Stimulated activated CD8-positive, alpha-beta memory T cell treated with anti-CD3 and anti-CD28 coated beads, Interleukin-4, amount 100 ng/mL, for 1 hour (primary cell): ENCODE data around the gene SLC25A38.
"Not testable (repeated sequence)": the region's sequence is repeated elsewhere in the genome, so short reads cannot be mapped to it uniquely, and the experiment has no call there.

Experiments
- DNase-seq, 2 donors: peaks; one replicate each; pipeline ENCODE4 v3.0.0-alpha.2; 2020; ENCODE audit warnings: low read depth in 2 of 2, low spot score in 1 of 2

SLC25A38 gene

DNA sequence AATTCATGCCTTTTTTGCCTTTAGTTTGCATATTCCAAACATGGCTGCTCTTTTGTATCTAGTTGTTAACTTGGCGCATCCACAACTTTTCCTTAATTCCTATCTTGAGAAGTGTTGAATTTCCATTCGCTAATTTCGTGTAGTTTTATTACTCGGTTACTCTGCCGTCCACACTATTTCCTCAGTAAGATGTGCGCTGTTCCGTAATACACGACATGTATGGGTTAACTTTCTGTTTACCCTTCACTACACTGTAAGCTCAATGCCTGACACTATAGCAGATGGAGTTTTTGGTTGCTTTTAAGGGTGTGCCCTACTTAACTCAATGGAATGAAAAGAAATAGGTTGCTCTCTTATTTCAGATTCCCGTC, 24.1 kb downstream of the SLC25A38 start:
- DNase-seq, result no peak

DNA sequence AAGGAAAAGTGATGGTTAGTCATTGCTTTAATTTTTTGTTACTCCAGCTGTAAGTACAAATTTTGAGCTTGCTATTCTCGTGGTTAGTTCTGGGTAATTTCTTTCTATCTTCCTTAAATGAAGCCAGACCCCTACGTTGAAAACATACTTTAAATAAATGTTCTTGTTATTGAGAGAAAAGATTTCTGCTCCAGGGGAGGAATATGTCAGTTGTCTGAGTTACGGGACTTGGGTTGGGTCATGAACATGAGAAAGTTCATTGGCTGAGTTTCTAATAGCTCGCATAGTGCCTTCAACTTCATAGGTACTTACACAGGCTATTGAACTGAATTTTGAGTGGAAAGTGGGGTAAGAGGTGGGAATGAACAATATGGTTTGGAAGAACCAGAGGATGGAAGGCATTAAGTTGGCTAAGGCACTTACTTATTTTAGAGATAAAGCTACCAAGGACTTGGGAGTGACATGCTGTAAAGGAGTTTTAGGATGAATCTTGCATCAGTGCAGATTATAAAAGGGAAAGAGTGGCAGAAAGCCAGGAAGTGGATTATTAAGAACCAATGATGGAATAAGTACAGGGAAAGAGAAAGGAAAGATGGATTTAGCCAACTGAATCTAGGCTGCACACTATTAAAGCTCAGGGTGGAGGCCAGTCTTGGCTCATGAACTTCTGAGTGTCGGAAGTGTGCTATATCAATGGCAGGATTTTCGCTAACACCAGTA, 24.8 kb downstream of the SLC25A38 start:
- no peak for DNase-seq

DNA sequence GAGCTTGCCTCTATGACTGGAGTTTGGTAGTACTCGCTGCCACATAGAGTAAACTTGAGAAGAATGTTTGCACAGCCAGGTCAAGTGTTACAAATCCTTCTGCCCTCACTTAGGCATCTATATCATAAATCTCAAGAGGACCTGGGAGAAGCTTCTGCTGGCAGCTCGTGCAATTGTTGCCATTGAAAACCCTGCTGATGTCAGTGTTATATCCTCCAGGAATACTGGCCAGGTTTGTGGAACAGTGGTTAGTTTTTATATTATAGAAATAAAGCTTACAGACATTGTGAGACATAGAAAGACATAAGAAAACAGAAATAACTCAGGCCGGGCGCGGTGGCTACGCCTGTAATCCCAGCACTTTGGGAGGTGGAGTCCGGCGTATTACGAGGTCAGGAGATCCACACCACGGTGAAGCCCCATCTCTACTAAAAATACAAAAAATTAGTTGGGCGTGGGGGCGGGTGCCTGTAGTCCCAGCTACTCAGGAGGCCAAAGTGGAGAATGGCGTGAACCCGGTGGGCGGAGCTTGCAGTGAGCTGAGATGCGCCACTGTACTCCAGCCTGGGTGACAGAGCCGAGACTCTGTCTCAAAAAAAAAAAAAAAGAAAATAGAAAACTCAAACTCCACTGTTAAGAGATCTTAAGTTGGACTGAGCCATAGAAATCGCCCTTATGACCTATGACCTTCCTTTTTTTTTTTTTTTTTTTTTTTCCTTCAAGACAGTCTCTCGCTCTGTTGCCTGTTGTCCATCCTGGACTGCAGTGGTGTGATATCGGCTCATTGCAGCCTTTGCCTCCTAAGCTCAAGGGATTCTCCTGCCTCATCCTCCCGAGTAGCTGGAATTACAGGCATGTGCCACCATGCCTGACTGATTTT, 25.6 kb downstream of the SLC25A38 start:
- DNase-seq, result no peak

- no peak for DNase-seq
These were observed 26.5 kb downstream of the SLC25A38 start for GRCh38 chr3:39409514-39410136.

DNA sequence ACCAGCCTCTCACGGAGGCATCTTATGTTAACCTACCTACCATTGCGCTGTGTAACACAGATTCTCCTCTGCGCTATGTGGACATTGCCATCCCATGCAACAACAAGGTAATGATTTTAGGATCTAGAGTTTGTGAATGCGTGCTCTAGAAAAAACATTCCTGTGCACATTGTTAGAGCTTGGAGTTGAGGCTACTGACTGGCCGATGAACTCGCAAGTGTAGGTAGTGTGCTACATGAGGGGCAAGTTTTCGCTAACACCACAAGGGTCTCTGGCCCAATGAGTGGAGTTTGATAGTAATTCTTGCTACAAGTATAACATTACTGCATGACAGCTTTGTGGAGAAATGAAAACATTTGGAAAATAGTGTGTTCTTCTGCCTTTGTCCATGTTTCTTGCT, 27.7 kb downstream of the SLC25A38 start:
- DNase-seq, result no peak

GRCh38 chr3:39412668-39413260, 29.6 kb downstream of the SLC25A38 start:
- no peak for DNase-seq

DNA sequence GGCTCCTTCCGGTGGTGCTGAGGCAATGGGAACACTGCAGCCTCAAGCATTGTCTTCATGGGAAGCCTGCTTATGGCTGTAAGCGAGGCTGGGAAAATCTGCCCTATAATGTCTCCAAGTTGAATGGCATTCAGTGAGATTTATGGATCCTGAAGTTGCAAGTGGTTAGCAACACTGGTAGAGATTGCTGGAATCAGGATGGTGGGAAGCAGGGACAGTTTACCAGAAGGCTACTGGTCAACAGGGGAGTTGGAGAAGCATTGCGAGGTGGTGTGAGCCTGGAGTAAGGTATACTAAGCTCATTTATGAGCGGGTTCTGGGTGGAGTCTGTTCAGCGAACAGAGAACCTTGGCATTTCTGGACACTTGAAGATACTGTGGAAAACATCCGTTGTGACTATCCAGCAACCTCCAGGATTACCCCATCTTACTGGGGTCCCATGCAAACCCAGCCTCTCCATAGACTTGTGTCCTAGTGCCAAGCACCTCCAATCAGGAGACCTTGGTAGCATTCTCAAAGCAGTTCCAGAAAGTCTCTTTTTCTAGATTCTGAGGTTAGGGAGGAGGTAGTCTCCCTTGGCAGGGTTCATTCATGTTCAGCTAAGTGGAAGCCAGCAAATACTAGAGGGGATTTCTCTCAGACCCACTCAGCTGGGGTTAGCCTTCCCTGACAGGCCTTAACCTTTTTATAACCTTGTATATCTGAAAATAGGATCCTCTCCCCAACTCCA, 30.7 kb downstream of the SLC25A38 start:
- no peak for DNase-seq

DNA sequence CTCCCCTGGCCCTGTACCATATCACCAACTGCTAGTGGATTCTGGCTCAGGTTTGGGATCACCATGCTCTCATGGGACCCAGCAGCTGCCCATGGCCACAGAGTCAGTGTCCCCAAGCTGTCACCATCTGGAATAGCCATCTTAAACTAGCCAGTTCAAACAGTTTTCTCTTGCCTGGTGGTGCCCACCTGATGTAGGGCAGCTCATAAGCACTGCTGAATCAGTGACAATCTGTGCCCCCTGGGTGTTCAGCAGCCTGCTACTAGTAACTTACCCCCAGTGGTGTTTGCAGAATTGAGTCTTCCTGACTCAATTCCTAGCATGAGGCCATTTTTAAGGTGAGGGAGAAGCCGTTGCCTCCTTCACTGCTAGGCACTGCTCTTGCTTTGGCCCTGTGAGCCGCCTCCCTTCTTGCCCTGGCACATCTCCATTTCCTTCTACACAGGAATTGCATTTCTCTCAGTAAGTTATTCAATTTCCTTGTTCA, 31.3 kb downstream of the SLC25A38 start:
- no peak for DNase-seq

DNA sequence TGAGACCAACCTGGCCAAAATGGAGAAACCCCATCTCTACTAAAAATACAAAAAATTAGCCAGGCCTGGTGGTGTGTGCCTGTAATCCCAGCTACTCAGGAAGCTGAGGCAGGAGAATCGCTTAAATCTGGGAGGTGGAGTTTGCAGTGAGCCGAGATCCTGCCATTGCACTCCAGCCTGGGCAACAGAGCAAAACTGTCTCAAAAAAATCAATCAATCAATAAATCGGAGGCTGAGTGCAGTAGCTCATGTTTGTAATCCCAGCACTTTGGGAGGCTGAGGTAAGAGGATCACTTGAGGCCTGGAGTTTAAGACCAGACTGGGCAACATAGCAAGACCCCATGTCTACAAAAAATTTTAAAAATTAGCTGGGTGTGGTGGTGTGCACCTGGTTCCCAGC, 32.1 kb downstream of the SLC25A38 start:
- not testable (repeated sequence) for DNase-seq

- no peak for DNase-seq
These were observed 32.8 kb downstream of the SLC25A38 start for GRCh38 chr3:39415983-39416382.

- not testable (repeated sequence) for DNase-seq
These were observed 33.8 kb downstream of the SLC25A38 start for GRCh38 chr3:39416998-39417397.

DNA sequence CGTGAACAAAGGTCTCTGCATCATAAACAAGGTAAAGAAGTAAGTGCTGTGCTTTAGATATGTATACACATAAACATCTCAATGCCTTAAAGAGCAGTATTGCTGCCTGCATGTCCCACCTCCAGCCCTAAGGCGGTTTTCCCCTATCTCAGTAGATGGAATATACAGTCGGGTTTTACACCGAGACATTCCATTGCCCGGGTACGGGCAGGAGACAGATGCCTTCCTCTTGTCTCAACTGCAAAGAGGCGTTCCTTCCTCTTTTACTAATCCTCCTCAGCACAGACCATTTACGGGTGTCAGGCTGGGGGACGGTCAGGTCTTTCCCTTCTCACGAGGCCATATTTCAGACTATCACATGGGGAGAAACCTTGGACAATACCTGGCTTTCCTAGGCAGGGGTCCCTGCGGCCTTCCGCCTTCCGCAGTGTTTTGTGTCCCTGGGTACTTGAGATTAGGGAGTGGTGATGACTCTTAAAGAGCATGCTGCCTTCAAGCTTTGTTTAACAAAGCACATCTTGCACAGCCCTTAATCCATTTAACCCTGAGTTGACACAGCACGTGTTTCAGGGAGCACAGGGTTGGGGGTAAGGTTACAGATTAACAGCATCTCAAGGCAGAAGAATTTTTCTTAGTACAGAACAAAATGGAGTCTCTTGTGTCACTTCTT, 35.5 kb downstream of the SLC25A38 start:
- DNase-seq, result not testable (repeated sequence)

DNA sequence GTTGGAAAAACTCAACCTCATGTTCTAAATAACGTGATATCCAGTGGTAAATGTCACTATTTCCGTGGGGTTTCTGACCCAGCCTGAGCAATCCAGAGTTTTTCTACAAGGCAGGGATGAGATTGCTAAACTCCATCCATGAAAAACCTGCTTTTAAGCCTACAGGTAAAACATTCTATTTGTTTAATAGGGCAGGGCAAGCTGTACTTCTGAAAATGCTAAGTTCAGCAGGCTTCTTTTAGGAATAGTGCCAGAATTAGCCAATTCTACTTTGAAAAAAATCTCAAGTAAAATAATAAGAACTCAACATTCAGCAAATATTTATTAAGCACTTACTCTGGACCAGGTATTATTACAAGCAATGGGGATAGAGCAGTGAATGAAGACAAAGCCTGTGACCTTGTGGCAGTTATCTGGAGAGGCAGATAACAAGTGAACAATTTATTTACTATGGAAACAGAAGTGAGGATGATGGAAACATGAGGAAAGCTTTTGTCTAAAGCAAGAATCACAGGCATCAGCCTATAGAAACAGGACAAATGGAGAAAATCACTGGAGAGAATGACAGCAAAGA, 36.7 kb downstream of the SLC25A38 start:
- DNase-seq, result no peak

DNA sequence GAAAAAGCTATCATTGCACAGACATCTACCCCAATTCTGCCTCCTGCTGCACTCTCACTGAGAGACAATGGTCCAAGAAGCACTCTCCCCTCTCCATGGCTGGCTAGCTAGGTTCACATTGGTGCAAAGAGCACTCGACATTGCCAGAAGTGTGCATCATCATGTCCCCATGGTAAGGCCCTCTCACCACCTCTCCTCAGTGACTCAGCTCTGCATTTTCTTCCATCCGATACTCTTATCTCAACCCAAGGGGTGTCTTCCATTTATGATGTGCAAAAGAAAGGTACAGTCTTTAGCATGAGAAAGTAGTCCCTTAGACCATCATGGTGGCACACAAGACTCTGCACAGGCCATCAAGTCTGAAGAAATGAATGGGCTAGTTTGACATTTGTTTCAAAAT, 37.4 kb downstream of the SLC25A38 start:
- DNase-seq, result no peak

- no peak for DNase-seq
These were observed 40.3 kb downstream of the SLC25A38 start for GRCh38 chr3:39423436-39423970.

- DNase-seq, result no peak
These were observed 43.1 kb downstream of the SLC25A38 start for GRCh38 chr3:39426312-39426711.

DNA sequence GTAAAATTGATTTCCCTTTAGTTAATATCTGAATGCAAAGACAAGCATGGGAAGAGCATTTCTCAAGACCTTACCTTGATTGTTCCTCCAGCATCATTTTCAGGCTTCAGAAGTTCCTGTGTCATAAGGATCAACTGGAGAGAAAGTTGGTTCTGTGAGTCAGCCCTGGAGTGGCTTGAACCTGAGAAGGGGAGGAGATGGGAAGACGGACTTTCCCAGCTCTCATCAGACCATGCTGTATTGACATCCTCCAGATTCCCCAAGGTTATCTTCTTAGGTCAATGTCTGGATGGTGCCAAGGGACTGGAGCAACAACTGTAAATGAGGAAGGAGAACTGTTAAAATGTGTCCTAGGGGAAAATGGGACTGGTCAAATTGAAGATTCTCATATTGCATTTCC, 44.3 kb downstream of the SLC25A38 start:
- DNase-seq, result no peak

GRCh38 chr3:39428745-39429201, 45.6 kb downstream of the SLC25A38 start:
- DNase-seq, result no peak

DNA sequence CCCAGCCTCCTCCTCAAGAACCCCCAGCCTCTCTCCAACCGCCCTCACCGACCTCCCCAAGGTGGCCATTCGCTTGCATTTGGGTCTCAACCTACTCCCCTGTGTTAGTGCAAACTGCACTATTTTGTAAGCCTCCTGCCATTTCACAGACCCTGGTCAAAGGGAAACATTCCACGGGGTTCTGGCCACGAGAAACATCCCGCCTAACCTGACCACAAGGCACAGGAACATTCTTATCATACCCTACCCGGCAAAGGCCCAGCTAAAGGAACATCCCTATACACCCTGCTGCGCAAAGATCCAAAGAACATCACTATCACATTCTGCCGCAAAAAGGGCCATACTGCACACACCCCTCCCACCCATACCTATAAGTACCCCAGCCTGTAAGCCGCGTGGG, 46.3 kb downstream of the SLC25A38 start:
- DNase-seq, result no peak

DNA sequence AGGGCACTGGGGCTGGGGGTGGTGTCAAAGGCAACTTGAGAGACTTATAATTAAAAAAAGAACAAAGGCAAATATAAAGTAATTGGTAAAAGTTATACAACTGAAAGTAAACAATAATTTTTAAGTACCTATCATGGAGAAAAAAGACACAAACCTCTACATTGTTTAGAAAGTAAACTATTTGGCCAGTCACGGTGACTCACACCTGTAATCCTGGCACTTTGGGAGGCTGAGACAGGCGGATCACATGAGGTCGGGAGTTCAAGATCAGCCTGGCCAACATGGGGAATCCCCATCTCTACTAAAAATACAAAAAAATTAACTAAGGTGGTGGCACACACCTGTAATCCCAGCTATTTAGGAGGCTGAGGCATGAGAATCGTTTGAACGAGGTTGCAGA, 49.2 kb downstream of the SLC25A38 start:
- no peak for DNase-seq
